IMR-90 (cell line): Measurements from ENCODE around the gene TALDO1.

ENCODE experiments used
- CTCF ChIP-seq: conservative IDR thresholded peaks from 2 replicates; pipeline ENCODE4 v1.5.1; 2012; ENCODE audit warnings: mild to moderate bottlenecking, low read depth, low read length, improper control_type of control experiment
- FOS ChIP-seq: fragments of 150-350 bp; IDR thresholded peaks from 2 replicates; pipeline ENCODE4 v1.6.1; 2016; ENCODE audit warnings: low read depth, low read length
- POLR2A ChIP-seq: IDR thresholded peaks from 2 replicates; pipeline ENCODE4 v1.6.1; 2012; ENCODE audit warnings: mild to moderate bottlenecking, low read depth, low read length
- RAD21 ChIP-seq: IDR thresholded peaks from 2 replicates; pipeline ENCODE4 v1.6.1; 2012; ENCODE audit warnings: low read length, improper control_type of control experiment
- RFX5 ChIP-seq: IDR thresholded peaks from 2 replicates; pipeline ENCODE4 v1.8.0; 2012; ENCODE audit warnings: low read depth, mild to moderate bottlenecking, low read length, moderate library complexity

GRCh38 chr11:767238-767637 lies 20.0 kb downstream of the TALDO1 start:
- TF ChIP-seq CTCF (no peak), POLR2A (no peak), RAD21 (no peak), RFX5 (no peak), FOS (no peak)
